Measurements from ENCODE around the gene SLC9A9.

SLC9A9 gene

DNA sequence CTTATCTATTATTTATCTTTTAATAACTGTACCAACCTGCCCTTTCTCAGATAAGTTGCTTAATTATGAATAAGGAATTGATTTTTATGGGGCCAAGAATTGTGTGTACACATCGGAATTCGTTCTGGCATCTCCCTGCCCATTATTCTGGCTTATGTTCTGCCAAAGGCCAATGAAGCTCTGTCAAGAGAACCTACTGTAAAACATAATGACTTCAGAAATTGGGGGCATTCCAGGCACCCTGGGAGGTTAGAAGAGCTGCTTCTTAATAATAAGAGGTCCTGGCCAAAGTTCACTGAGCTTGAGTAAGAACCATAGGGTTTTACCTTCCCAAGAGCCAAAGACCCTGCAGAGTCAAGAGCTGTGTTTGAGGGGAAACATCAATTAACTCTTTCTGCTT lies 261.7 kb downstream of the SLC9A9 start:
- no peak for DNase-seq

DNA sequence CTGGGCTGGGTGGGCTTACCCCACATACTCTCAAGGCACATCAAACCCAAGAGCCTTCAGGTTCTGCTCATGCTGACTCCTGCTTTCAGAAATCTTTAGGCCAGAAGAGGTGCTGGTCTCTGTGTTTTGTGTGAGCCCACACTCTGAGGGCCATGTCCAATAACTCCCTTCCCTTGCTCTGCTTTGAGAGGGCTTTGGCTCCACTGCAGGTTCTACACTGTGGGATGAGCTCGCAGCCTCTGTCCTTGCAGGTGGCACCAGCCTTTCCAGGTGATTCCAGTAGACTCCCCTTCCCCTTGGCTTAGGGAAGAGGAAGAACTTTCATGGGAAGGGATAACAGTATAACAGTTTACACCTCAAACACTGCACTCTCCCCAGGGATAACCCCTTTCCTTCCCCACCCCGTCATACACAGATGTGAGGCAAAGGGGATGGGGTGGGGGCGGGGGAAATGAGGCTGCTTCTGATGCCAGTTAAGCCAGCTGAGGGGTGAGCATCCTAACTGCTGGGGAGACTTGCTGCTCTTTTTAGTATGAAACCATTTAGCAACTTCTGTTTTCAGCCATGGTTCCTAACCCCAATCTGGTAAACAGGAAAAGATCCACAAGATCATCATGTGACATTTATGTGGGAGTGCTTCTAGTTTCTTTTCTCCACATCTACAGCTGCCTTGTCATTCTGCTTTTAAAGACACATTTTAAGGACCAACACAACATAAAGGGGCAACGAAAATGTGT lies 262.4 kb downstream of the SLC9A9 start:
- no peak for DNase-seq

DNA sequence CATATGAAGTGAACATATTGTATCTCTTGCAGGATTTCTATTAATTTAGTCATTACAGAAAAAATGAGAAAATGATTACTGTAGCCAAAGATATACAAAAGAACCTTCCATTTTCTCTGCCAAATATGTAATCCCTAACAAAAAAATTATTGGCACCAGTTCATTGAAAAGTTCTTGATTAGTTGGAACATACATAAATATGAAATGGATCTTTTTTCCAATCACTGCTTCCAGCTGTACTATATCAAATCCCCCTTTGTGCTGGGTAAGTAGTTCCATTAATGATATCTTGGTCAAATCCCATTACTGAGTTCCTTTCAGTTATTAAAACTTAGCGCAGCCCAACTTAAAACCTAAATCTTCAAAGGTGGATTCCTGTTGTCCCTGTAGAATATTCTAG lies 263.8 kb downstream of the SLC9A9 start:
- no peak for DNase-seq

DNA sequence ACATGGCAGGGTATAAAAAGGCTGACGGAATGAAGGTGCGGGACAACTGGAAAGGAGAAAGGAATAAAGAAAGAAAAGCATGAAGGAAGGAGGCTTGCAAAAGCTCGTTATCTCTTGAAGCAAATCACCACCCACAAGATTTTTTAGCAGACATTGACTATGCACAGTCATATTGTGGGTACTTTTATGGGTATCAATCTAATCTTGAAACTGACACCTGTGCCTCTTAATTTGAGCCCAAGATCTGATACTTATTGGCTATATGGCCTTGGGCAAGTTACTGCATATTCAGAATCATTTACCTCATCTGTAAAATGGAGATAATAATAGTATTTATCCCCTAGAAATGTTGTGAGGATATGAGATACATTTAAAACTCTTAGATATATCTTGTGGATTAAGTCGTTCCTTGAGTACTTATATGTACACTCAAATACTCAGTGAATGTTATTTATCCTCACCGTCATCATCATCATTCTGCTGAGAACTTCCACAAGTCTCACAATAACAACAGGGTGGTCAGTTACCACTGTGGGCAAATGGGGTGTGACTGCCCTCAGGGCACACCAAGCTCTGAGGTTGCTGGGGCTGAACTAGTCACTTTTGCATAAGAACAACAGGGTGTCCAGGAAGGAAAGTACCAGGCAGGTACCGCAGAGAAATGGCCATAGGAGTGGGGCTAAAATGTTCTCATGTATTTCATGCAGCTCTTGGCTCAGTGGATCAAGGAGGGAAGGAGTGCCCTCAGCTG lies 266.1 kb downstream of the SLC9A9 start:
- no peak for DNase-seq

DNA sequence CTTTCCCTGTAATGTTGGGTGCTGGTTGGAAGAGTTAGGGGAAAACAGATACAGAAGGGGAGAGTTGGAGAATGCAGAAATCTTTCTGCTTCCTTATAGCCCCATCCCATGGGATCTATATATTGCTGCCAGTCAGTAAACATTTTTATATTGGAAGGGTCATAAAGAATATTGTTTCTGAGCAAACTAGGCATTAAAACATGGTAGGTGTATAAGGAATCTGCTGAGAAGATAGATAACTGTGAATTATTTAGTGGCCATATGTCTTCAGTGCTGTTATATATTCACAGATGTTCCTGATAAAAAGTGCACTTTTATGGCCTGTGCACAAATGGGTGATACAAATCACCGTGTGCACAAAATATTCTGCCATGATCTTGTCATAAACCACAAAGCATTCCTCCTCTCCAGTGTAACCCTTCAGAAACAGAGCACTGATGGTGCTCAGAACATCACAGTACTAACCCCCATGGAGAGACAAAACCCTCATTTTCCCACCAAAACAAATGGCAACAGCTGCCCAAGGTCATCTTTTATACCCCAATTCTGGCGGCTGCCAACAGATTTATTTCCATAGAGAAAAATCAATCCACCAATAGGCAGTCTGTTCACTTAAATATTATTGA lies 269.3 kb downstream of the SLC9A9 start:
- DNase-seq: no peak

DNA sequence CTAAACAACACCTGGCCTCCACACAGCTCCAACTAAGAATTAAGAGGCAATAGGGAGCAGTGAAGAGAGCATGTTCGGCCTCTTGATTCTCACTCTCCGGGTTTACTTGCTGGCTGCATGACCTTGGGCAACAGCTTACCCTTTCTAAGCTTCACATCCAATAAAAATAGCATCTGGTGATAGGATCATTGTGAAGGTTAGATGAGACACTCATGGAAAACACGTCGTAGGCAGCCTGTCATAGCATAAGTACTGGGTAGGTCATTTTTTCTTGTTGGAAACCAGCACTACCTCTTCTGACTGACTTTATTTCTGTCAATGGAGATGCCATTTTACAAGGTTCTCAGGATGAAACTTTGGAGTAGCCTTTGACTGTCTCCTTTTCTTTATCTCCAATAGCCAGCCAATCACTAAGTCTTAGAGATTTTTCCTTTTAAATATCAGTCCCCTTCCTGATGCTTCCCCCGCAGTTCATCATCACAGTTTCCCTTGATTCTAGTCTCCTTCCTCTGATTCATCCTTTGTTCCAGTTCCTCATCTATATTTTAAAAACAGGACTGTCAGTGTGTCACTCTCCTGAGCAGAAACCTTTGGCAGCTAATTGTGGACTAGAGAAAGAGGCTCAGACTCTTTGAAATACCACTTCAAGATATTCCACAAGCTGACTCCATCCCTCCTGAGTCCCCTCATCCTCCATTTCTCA lies 271.5 kb downstream of the SLC9A9 start:
- DNase-seq: no peak

DNA sequence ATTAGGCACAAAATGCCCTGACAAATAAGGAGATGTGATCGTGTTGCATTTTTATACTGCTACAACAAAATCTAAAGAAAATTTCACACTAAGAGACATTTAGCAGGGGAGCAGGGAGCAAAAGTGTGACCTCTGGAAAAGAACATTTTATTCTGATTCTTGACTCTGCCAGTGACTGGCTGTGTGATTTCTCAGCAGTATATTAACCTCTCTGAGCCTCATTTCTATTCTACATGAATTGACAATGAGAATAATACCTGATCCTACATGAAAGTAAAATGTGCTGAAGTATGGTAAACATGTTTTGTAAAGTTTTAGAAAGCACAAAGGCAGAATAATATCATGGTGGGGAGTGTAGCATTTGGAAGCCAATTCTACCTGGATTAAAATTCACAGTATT lies 273.3 kb downstream of the SLC9A9 start:
- no peak for DNase-seq

DNA sequence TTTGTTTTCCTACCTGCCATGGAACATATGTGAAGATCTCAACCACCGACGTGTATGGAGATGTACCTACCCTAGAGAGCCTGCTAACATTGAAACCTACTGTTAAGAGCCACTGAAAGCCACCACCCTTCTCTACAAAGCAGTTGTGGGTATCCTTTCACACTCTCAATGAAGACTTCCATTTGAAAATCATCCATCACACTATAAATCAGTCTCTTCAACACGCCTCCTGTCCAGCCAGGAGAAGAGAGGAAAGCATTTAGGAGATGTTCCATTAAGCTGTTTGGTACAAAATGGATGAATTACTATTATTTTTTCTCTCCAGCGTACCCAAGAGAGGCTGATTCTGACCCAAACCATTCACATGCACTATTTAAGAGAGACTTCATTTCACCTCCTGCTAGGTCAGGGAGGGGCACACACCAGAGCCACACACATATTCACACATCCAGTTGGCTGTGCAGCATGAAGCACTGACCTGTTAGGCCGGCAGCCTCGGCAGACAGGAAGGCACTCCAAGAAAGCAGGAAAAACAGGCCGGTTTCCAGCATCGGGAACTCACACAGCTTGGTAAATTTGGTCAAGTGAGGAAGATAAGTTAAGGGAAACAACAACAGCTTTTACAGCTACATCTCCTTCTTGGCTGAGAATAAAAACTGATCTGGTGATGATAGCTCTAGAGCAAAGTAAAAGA lies 274.5 kb downstream of the SLC9A9 start:
- DNase-seq: no peak

DNA sequence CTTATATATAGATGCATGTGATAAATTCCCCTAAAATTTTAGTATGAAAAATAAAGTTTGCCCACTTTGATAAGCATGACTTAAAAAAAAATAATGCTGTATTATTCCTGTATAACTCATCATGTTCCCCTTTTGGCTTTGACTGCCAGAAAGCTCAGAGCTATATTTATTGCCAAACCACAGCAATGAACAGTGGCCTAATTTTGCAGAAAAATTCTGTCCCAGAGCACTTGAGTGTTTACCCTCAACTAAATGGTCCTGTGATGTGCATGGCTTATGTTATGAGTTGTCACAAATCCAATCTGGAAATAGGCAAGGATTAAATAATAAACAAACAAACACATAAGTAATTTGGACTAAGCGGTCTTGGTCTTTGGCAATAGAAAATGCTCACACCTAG lies 276.7 kb downstream of the SLC9A9 start:
- DNase-seq: no peak

DNA sequence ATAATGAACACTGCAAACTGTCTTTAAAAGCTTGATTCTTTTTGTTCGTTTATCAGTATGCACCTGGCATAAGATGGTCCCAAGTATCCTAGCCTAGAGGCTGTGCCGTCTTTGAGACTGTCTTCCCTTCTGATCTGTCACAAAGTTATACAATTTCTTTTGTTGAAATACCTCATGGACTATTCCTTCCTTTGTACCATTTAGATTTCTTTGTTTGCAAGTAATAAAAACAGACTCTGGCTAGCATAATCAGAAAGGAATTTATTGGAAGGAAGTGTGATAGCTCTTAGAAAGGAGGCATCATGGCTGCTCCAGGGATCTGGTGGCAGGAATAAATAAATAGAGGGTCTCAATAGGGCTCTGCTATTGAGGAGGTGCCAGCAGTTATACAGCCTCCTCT lies 280.4 kb downstream of the SLC9A9 start:
- DNase-seq: no peak

DNA sequence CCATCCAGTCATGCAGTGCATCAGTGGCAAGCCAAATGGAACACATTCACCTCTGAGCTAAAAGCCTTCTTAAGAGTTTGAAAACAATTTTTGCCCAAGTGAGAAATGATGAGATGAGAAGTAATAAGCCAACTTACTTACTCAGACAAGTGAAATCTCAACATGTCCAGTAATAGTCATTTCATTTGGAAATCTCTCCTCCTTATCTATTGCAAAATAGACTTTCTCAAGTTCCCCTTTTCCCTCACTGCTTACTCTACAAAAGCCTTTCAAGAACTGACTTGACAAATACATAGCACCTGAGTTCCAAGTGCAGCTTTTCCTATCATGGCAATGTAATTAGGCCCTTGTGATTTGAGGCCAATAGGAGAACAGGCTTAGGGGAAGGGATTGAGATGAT lies 282.3 kb downstream of the SLC9A9 start:
- no peak for DNase-seq

DNA sequence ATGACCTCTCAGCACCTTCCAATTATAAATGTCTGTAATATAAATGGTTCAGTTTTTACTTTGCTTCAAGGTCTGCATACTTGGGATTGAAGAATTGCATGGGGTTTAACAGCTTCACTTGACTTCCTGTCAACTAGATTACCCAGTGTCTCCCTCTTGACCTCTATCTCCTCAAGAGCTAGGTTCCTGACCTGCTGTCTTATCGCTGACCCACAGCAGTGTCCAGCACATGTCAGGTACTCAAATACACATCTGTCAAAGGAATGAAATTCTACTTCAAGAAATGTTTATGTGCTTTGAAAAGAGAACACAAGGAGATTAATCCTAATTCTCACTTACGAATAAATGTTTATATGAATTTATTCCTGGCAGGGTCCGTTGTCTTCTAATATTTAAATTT lies 284.5 kb downstream of the SLC9A9 start:
- no peak for DNase-seq

DNA sequence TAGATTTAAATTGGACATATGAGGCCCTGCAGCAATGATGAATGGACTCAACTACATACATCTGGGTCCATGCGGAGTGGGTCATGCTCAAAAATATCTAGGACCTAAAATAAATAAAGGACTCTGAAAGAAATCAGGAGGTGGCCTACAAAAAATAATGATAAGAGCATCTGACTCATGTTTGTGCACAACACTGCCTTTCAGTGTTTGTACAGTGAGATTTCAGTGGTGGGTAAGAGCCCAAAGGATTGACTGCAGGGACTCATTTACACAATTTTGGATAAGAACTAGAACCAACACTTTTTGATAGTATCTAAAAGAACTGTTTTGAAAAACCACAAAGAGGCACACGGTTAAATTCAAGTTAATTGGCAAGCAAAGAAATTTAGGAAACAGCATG lies 285.5 kb downstream of the SLC9A9 start:
- no peak for DNase-seq

DNA sequence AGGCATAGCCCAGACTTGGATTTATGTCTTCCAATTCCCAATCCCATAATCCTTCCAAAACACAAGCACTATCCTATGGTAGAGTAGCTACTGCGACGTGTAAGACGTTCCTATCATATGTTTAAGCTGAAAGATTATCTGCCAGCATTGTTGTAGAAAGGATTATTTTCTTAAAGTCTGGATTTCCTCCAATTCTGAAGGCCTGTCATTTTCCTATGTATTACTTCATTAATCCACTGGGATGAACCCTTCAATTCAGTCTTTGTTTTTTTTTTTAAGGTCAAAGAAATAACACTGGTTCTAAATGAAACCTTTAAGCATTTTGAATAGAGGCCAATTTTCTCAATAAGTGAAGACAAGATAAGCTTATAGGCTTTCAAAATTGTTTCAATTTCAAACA lies 289.0 kb downstream of the SLC9A9 start:
- DNase-seq: no peak

DNA sequence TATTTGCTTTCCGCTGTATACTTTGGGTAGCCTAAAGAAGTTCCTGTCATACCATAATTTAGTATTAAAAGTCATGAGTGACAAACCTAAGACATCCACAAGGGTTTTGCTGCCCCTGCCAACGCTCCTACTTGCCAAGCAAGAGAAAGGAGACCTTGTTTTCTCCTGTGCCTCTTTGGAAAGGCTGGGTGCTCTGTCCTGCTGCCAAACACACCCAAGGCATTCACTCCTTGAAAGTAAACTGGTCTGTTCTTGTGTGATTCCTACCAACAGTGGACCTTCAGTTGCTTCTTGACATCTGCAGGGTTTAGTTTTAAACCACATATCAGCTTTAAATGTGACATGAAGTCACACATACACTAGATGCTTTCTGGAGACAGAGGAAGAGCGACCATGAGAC lies 295.4 kb downstream of the SLC9A9 start:
- no peak for DNase-seq

DNA sequence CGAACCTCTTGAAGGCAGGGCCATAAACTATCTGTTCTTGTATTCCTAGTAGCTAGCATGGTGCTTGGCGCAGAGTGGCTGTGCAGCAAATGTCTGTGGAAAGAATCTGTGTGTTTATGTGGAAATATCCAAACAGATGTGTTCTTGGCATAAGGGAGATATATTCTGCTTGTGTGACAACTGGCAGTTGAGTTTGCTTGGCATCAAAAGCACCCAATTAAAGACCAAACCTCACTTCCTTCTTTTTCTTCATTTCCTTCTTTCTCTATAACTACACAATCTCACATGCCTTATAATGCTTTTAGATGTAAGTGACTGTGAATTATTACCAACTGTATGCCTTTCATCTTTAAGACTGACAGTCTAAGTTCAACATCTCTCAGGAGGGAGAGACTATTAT lies 296.5 kb downstream of the SLC9A9 start:
- DNase-seq: no peak

DNA sequence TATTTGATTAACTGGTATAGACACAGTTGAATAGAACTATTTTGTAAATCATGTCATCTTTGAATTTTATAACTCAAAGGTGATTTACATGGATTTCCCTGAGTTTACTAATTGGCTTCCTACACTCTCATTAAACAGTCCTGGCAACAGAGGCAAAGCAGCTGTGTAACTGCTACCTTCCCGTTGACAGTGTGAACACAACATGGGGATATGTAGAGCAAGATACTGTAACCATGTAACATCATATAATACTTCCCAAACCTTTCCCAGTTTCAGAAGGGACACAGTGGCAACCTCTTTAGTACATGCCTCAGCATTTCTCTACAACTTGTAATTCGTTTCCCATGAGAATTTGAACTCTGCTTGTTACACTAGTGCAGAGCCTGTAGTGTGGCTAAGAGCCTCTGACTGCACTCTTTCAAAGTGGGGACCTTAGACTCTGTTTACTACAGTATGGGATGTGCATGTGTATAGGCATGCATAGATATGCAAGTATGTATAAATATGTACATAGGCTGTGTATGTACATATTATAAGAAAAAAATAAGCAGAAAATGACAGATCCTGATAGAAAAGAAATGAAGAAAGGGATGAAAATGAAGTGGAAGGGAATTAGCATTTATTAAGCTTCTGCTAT lies 299.3 kb downstream of the SLC9A9 start:
- DNase-seq: no peak

DNA sequence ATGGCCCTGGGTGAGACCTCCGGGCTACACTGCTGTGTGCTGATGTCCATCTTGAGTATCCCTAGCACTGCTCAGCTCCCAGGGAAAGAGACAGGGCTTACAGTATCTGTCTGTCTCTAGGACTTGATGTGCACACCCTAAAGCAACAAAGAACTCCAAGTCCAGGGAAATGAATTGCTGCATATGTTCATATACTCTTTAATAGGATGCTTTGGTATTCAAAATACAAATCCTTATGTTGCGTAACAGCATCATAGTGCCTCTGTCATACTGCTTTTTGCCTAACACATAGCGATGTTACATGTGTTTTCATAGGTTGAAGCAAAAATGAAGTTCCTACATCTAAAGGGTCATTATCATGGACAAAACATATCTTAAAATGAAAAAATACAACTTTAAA lies 299.9 kb downstream of the SLC9A9 start:
- DNase-seq: no peak

DNA sequence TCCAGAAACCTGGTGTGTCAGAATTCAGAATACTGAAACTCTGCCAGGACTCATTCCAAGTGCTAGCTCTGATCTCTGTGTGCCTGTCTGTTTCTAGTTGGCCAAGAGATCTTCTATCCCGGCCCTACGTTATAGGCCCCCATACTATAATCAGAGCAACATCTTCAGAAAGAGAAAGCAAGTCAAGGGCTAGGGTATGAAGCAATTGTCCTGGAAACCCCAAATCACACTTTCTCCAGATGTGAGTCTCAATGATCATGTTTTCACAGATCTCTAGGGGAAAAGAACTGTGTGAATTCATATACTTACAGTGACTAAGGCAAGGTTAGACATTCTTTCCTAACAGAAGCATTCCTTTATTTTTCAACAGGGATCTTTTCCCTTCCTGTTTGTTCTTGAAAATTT lies 309.7 kb downstream of the SLC9A9 start:
- no peak for DNase-seq

DNA sequence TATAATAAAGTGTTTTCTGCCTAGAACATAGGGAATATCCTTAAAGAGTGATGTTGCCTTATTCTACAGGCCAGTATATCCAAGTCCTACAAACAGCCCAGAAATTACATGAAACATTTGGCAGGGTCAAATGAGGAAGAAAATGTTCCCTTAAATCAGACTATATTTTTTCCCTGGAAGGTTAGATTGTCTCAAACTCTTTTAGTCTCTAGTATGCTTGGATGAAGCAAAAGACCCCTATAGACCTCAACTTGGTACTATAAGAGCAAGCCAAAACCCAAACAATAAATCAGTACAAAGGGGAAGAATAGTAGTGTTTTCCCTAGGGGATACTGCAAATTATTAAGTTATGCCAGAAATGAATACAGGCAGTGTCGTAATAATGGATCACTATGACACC lies 310.2 kb downstream of the SLC9A9 start:
- DNase-seq: no peak

DNA sequence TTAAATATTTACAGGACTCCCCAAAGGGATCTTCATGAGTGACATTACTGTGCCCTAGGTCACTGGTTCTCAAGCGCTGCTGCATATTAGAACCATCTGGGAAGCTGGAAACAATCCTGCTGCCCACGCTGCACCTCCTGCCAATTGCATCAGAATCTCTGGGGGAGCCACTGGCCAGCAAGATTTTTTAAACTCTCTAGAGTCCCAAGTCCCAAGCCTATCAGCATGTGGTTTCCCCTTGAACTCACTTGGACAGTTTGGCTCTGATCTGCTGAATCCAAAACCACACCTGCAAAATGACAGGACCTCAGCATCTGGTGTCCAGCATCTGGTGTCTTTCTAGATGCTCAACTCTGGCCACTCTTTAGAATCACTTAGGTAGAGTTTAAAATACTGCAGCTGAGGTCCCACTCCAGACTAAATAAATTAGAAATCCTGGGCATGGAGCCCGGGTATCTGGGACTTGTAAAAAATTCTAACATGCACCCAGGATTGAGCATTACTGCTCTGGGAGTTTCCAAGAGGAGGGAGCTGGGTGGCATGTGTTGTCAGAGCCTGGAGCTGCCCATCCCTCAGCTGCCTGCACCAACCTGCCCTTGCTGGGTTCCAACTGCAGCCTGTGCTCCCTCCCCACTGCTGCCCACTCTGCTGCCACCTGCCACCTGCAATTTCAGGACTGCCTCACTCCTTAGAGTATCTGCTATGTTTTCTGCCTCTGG lies 311.3 kb downstream of the SLC9A9 start:
- no peak for DNase-seq

All from CD4-positive, alpha-beta T cell treated with Interleukin-17A for 1 hour (primary cell).